A673 (cell line): Measurements from ENCODE around the gene HAS3.

ENCODE experiments used
- EZH2 ChIP-seq: fragments of 200-600 bp; sonication (generic); IDR thresholded peaks from 2 replicates; pipeline ENCODE4 v1.6.1; 2017; ENCODE audit warnings: borderline replicate concordance, low read depth, mild to moderate bottlenecking, mixed read lengths, antibody characterized with exemption, low read length; ENCODE audit not compliant: poor library complexity, severe bottlenecking
- TF ChIP-seq, protein P1 (sequence below): fragments of 300-800, 200-600 bp; sonication (generic); conservative IDR thresholded peaks from 2 replicates; pipeline ENCODE4 v1.5.1; 2017; ENCODE audit warnings: low read depth, mild to moderate bottlenecking, antibody characterized with exemption, low read length, moderate library complexity, mixed read lengths

DNA sequence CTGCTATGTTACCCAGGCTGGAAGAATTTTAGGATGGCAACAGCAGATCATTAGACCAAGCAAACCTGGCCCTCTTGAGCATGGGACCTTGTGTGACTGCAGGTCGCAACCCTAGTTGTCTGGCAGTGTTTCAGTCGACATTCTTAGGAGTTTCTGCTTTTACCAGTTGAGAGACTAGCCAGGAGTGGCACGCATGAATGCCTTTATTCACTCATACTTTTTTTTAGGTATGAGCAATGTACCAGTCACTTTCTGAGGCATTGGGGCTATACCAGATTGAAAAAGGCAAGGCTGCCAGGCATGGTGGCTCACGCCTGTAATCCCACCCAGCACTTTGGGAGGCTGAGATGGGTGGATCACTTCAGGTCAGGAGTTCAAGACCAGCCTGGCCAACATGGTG is 28.2 kb upstream of the HAS3 start:
- TF ChIP-seq, protein P1, sequence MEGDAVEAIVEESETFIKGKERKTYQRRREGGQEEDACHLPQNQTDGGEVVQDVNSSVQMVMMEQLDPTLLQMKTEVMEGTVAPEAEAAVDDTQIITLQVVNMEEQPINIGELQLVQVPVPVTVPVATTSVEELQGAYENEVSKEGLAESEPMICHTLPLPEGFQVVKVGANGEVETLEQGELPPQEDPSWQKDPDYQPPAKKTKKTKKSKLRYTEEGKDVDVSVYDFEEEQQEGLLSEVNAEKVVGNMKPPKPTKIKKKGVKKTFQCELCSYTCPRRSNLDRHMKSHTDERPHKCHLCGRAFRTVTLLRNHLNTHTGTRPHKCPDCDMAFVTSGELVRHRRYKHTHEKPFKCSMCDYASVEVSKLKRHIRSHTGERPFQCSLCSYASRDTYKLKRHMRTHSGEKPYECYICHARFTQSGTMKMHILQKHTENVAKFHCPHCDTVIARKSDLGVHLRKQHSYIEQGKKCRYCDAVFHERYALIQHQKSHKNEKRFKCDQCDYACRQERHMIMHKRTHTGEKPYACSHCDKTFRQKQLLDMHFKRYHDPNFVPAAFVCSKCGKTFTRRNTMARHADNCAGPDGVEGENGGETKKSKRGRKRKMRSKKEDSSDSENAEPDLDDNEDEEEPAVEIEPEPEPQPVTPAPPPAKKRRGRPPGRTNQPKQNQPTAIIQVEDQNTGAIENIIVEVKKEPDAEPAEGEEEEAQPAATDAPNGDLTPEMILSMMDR = no peak
- TF ChIP-seq EZH2 = no peak
